T-helper 1 cell treated with Interleukin-12 subunit alpha and Interleukin-12 subunit beta and Interleukin-4 antibody, amounts not matched to agents 30 μg/mL and 1 μg/mL, for 36 hours (primary cell): Measurements from ENCODE around the gene SACS.
"Not testable (repeated sequence)": the region's sequence is repeated elsewhere in the genome, so short reads cannot be mapped to it uniquely, and the experiment has no call there.

Experiments
- H3K27ac Mint-ChIP-seq: one replicate; pipeline ENCODE4 v1.8.0; 2021; ENCODE audit warnings: mild to moderate bottlenecking, mixed read lengths
- H3K27me3 Mint-ChIP-seq: one replicate; pipeline ENCODE4 v1.8.0; 2021; ENCODE audit warnings: low read depth, mixed read lengths
- H3K36me3 Mint-ChIP-seq: one replicate; pipeline ENCODE4 v1.8.0; 2021; ENCODE audit warnings: low read depth, mixed read lengths
- H3K4me1 Mint-ChIP-seq: one replicate; pipeline ENCODE4 v1.8.0; 2021; ENCODE audit warnings: low read depth, mixed read lengths
- H3K4me3 Mint-ChIP-seq: one replicate; pipeline ENCODE4 v1.8.0; 2021; ENCODE audit warnings: mild to moderate bottlenecking, moderate library complexity, mixed read lengths
- H3K9me3 Mint-ChIP-seq: one replicate; pipeline ENCODE4 v1.8.0; 2021; ENCODE audit warnings: mixed read lengths

SACS gene

DNA sequence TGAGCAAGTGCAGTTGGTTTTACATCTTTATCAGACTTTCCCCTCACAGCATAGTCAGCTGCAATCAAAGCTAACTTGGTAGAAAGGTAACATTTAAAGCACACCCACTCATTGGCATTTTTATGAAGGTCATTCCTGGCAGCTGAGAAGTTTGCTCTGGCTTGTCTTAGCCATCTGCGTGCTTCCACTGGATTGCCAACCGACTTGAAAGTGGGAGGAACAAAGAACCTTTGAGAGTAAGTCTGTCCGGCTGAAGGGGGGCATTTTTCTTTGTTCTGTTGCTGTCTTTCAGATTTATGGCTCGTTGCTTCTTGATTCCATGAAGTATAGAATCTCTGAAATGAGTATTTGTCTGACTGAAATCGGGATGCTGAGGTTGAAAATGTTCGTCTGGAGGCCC is 103.1 kb downstream of the SACS start:
- Mint-ChIP-seq H3K36me3 (peaks cover 15% of the 10 kb centered on the region), H3K27me3 (no peaks in the 10 kb centered on the region), H3K4me3 (no peak overlapping the region), H3K4me1 (no peaks in the 10 kb centered on the region), H3K27ac (no peak overlapping the region), H3K9me3 (peaks cover 9% of the 10 kb centered on the region)

DNA sequence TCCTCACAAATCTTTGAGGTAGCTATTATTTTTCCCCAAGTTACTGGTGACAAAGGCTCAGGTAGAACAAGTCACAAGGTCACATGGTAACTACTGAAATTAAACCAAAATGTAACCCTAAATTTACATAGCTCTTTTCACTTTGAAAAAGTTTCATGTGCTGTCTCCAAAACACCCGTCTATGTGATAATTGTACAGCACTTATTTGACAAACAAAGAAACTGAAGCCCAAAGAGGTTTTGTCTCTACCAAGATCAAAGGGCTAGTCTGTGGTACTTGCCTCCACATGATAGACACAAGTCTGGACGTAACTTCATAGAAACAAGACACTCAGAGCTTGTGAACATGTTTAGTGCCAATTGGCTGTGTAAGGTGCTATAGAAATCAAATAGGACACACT is 108.3 kb downstream of the SACS start:
- Mint-ChIP-seq H3K9me3 (no peaks in the 10 kb centered on the region), H3K4me3 (no peak overlapping the region), H3K27me3 (peaks cover 5% of the 10 kb centered on the region), H3K36me3 (no peaks in the 10 kb centered on the region), H3K27ac (no peak overlapping the region), H3K4me1 (peaks cover 21% of the 10 kb centered on the region)

GRCh38 chr13:23323946-23324709 is 109.4 kb downstream of the SACS start:
- H3K9me3 Mint-ChIP-seq: no peaks in the 10 kb centered on the region
- H3K27me3 Mint-ChIP-seq: peaks cover 11% of the 10 kb centered on the region
- H3K36me3 Mint-ChIP-seq: no peaks in the 10 kb centered on the region
- H3K4me1 Mint-ChIP-seq: peaks cover 30% of the 10 kb centered on the region
- H3K27ac Mint-ChIP-seq: no peak overlapping the region
- H3K4me3 Mint-ChIP-seq: no peak overlapping the region

DNA sequence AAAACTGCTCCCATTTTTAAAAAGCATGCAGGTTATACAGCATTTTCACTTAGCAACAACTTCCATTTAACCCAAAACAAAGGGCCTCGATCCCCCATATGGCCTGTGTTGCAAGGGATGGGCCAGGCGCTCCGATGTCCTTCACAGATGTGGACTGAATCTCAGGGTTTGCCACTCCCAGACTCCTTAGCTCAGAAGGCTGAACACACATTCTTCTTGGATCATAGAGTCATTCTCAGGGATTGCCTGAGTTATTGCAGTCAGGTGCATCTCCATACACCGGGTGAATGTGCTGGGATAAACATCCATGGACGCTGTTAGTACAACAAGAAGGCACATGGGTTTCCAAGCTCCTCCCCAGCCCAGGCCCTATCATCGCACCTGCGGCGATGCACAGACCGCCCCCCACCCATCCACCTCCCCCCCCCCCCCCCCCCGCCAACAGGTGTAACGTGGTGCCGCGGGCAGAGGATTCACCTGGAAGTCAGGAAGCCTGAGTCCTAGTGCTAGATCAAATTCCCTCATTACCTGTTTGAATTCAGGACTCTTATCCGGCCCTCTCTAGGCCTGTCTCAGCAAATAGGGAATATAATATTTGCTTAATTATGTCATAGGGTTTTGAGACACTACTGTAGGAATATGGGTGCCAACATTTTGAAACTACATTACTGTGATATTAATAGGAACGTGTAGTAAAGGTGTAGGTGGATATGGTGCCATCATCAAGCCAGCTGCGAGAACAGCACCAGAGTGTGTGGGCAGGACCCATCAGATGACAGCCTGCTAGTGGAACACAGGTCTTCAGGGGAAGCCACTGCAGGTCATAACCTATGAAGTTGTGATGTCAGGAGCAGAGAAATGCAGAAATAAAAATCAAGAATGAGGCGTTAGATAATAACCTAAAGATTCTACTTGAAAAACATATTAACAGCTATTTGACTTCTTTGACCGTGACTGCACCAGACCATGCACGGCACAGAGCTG is 110.9 kb downstream of the SACS start:
- Mint-ChIP-seq H3K4me3 (no peak overlapping the region), H3K27ac (no peak overlapping the region), H3K36me3 (no peaks in the 10 kb centered on the region), H3K4me1 (peaks cover 32% of the 10 kb centered on the region), H3K9me3 (no peaks in the 10 kb centered on the region), H3K27me3 (peaks cover 23% of the 10 kb centered on the region)

DNA sequence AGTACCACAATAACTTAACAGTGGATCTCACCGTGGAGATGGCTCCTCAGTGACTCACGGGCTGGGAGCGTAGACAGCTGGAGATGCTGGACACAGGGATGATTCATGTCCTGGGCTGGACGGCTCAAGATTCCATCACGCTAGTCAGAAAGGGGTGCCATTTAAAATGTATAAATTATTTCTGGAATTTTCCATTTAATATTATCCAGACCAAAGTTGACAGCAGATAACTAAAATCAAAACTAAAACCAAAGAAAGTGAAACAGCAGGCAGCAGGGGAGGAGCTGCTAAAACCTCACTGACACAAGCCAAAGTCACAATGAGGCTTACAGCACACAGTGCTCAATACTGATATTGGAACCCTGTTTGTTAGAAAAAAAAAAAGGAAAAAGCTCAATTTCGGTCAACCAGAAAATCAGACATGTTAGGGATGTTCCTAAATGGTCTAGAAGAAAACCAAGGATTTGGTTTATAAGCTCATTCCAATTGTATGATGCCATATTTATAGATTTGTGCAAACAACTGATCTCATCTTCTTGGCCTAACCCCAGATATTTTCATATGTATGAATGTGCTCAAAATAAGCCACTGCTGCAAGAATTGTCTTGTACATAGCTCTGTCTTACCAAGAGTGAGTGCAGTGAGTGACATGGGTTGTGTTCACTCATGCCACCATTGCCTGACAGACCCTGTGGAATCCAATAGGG is 111.8 kb downstream of the SACS start:
- Mint-ChIP-seq H3K4me1 (peaks cover 32% of the 10 kb centered on the region), H3K9me3 (no peaks in the 10 kb centered on the region), H3K36me3 (no peaks in the 10 kb centered on the region), H3K27ac (peak overlapping the region; percentile 24), H3K4me3 (peak overlapping the region; percentile 57), H3K27me3 (peaks cover 25% of the 10 kb centered on the region)

GRCh38 chr13:23320926-23321534 is 112.5 kb downstream of the SACS start:
- Mint-ChIP-seq H3K27me3 (peaks cover 25% of the 10 kb centered on the region), H3K36me3 (no peaks in the 10 kb centered on the region), H3K9me3 (no peaks in the 10 kb centered on the region), H3K27ac (no peak overlapping the region), H3K4me1 (peaks cover 32% of the 10 kb centered on the region), H3K4me3 (peak overlapping the region; percentile 57)

GRCh38 chr13:23319883-23320224 is 113.6 kb downstream of the SACS start:
- H3K4me1 Mint-ChIP-seq: peaks cover 31% of the 10 kb centered on the region
- no peak overlapping the region for H3K27ac Mint-ChIP-seq
- H3K4me3 Mint-ChIP-seq: no peak overlapping the region
- no peaks in the 10 kb centered on the region for H3K9me3 Mint-ChIP-seq
- peaks cover 25% of the 10 kb centered on the region for H3K27me3 Mint-ChIP-seq
- no peaks in the 10 kb centered on the region for H3K36me3 Mint-ChIP-seq

GRCh38 chr13:23314837-23315236 is 118.7 kb downstream of the SACS start:
- H3K9me3 Mint-ChIP-seq, H3K27ac Mint-ChIP-seq, H3K4me1 Mint-ChIP-seq, H3K36me3 Mint-ChIP-seq, H3K4me3 Mint-ChIP-seq: not testable (repeated sequence)
- peaks cover 35% of the 10 kb centered on the region for H3K27me3 Mint-ChIP-seq

GRCh38 chr13:23292586-23292985 is 140.9 kb downstream of the SACS start:
- no peaks in the 10 kb centered on the region for H3K4me1 Mint-ChIP-seq
- H3K9me3 Mint-ChIP-seq: no peaks in the 10 kb centered on the region
- no peak overlapping the region for H3K27ac Mint-ChIP-seq
- no peak overlapping the region for H3K4me3 Mint-ChIP-seq
- H3K36me3 Mint-ChIP-seq: no peaks in the 10 kb centered on the region
- H3K27me3 Mint-ChIP-seq: no peaks in the 10 kb centered on the region

DNA sequence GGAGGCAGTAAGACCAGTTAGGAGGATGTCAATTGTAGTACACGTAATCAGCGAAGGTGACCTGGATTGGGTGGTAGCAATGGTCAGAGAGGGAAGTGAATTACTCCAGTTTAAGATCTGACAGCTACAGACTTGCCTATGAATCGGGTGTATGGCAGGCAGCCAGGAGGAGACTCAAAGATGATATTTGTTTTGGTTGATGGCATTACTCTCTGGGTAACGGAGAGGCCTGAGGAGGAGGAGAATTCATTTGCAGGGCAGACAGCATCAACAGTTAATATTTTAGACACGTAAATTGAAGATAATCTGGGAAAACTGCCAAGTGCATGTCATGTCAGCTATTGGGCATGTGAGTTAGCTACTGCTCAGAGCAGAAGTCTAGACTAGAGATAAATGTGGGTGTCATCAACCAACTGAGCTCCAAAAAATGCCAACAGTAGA is 143.6 kb downstream of the SACS start:
- H3K9me3 Mint-ChIP-seq: no peaks in the 10 kb centered on the region
- H3K27ac Mint-ChIP-seq: no peak overlapping the region
- no peaks in the 10 kb centered on the region for H3K27me3 Mint-ChIP-seq
- H3K4me3 Mint-ChIP-seq: no peak overlapping the region
- H3K36me3 Mint-ChIP-seq: no peaks in the 10 kb centered on the region
- H3K4me1 Mint-ChIP-seq: no peaks in the 10 kb centered on the region

GRCh38 chr13:23288995-23289394 is 144.5 kb downstream of the SACS start:
- Mint-ChIP-seq H3K36me3 (no peaks in the 10 kb centered on the region), H3K27ac (no peak overlapping the region), H3K4me3 (no peak overlapping the region), H3K4me1 (no peaks in the 10 kb centered on the region), H3K9me3 (no peaks in the 10 kb centered on the region), H3K27me3 (no peaks in the 10 kb centered on the region)

DNA sequence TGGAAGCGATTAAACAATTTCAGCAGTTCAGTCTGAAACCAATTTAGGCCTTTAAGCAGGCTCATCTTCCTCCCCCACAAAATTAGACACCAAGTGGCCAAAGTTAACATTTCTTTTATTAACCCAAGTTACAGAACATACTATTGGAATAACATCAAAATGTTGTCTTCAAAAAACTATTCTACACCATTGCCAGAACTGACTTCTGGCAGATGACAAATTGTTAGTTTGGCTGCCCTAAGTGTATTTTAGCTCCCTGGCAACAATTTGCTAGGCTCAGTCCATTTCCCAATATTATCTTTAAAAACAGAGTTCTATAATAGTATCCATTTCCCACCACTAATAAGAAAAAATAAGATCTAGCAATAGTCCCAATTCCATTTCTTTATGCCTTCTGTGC is 144.9 kb downstream of the SACS start:
- H3K27me3 Mint-ChIP-seq: no peaks in the 10 kb centered on the region
- no peak overlapping the region for H3K27ac Mint-ChIP-seq
- H3K9me3 Mint-ChIP-seq: no peaks in the 10 kb centered on the region
- no peak overlapping the region for H3K4me3 Mint-ChIP-seq
- no peaks in the 10 kb centered on the region for H3K4me1 Mint-ChIP-seq
- H3K36me3 Mint-ChIP-seq: no peaks in the 10 kb centered on the region

DNA sequence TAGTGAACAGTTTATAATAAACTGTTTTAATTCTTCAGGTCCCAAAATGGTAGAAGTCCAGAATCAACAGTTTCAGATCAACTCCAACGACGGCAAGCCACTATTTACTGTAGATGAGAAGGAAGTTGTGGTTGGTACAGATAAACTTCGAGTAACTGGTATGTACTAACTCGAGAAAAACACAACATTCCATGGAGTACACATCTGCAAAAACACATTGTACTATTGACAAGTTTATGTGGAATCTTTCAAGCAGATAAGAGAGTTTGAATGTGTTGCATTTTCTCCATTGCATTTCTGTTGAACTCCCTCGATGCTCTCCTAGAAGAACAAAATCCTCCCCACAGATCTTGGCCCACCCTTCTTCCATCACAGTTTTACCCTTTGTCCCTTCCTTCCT is 154.2 kb downstream of the SACS start:
- H3K27ac Mint-ChIP-seq: no peak overlapping the region
- H3K27me3 Mint-ChIP-seq: no peaks in the 10 kb centered on the region
- H3K4me1 Mint-ChIP-seq: no peaks in the 10 kb centered on the region
- H3K9me3 Mint-ChIP-seq: no peaks in the 10 kb centered on the region
- no peaks in the 10 kb centered on the region for H3K36me3 Mint-ChIP-seq
- H3K4me3 Mint-ChIP-seq: no peak overlapping the region
